HCT116 (cell line): ENCODE results near the gene MALRD1. TPM values are rescaled to one million over a fixed set of nuclear protein-coding genes. Genes with fewer than 3 reads are reported as not detected.

ENCODE experiments used
- ATAC-seq: fragments of 200-7000 bp; cut with Tn5 transposase; 2 replicates; pipeline ENCODE4 v1.9.1; 2020; ENCODE audit warnings: mild to moderate bottlenecking, moderate library complexity
- BruUV-seq: library from RNA; stranded (reverse); fragments of 400-500 nt; replicated peaks from 2 replicates; lab custom pipeline; 2021; lab: Mats Ljungman, UMichigan
- CTCF ChIA-PET: fragments of 300-600 bp; sonication (Branson Sonifier 250); formaldehyde crosslinking; loops from one replicate; lab custom pipeline; 2021; ENCODE audit warnings: antibody characterized with exemption; lab: Charles Lee
- POLR2A ChIA-PET: fragments of 300-600, 350-600 bp; sonication (Branson Sonifier 250); formaldehyde crosslinking; loops from one replicate; lab custom pipeline; 2021; ENCODE audit warnings: antibody characterized with exemption; lab: Charles Lee
- RAD21 ChIA-PET, 2 experiments: fragments of 300-600 bp; sonication (Branson Sonifier 250); formaldehyde crosslinking; loops; one replicate each; lab custom pipeline; 2023; ENCODE audit warnings: low total read pairs in 2 of 2; ENCODE audit not compliant: uncharacterized antibody in 2 of 2, unreplicated experiment in 2 of 2, low non-redundant PET in 1 of 2; lab: Charles Lee
- DNase-seq: peaks from one replicate; pipeline ENCODE4 v3.0.0-alpha.2; 2010; ENCODE audit warnings: low read depth, low spot score
- H2AFZ ChIP-seq: fragments of 200-600 bp; shearing (Covaris generic), sonication (generic); 2 replicates; pipeline ENCODE4 v1.6.1; 2017; ENCODE audit warnings: low read depth, mixed run types, mixed read lengths, antibody characterized with exemption, low read length; ENCODE audit not compliant: poor library complexity, severe bottlenecking
- H3K27ac ChIP-seq: 2 replicates; pipeline ENCODE4 v1.5.1; 2012; ENCODE audit warnings: low read depth, low read length
- H3K27me3 ChIP-seq: fragments of 200-600 bp; sonication (generic); 2 replicates; pipeline ENCODE4 v1.6.1; 2016; ENCODE audit warnings: mixed run types, low read length, mixed read lengths; ENCODE audit not compliant: insufficient read depth
- H3K36me3 ChIP-seq, 2 experiments: fragments of 200-500 bp in 1 of 2; fragments of 200-600 bp in 1 of 2; sonication (Bioruptor generic) in 1 of 2; sonication (generic) in 1 of 2; 2 replicates each; pipeline versions ENCODE4 v1.5.1 to v1.6.1; 2014 to 2016; ENCODE audit warnings: low read length in 2 of 2, inconsistent platforms in 1 of 2, mixed read lengths in 1 of 2, mixed run types in 1 of 2; ENCODE audit not compliant: insufficient read depth in 2 of 2, control insufficient read depth in 1 of 2
- H3K4me1 ChIP-seq, 2 experiments: fragments of 200-600 bp in 1 of 2; sonication (generic) in 1 of 2; 2 replicates each; pipeline versions ENCODE4 v1.5.1 to v1.6.1; 2012 to 2017; ENCODE audit warnings: low read length in 2 of 2, inconsistent platforms in 1 of 2, mild to moderate bottlenecking in 1 of 2, mixed read lengths in 1 of 2, mixed run types in 1 of 2, moderate library complexity in 1 of 2; ENCODE audit not compliant: insufficient read depth in 2 of 2, control insufficient read depth in 1 of 2
- H3K4me2 ChIP-seq: fragments of 200-600 bp; sonication (generic); 2 replicates; pipeline ENCODE4 v1.6.1; 2017; ENCODE audit warnings: mixed run types, low read length, mixed read lengths
- H3K4me3 ChIP-seq, 2 experiments: fragments of 200-600 bp in 1 of 2; sonication (generic) in 1 of 2; replicated peaks in 1 of 2; 2 replicates each; pipeline ENCODE4 v1.5.1; 2011 to 2016; ENCODE audit warnings: low read length in 2 of 2, control low read depth in 1 of 2, low read depth in 1 of 2, mild to moderate bottlenecking in 1 of 2, mixed read lengths in 1 of 2, mixed run types in 1 of 2
- H3K79me2 ChIP-seq: fragments of 200-600 bp; sonication (generic); 2 replicates; pipeline ENCODE4 v1.6.1; 2017; ENCODE audit warnings: mild to moderate bottlenecking, mixed run types, low read length, moderate library complexity, mixed read lengths; ENCODE audit not compliant: insufficient read depth
- H3K9ac ChIP-seq: fragments of 200-600 bp; sonication (generic); 2 replicates; pipeline ENCODE4 v1.6.1; 2016; ENCODE audit warnings: low read length, mixed read lengths
- H3K9me2 ChIP-seq: fragments of 200-600 bp; sonication (generic), shearing (Covaris generic); 2 replicates; pipeline ENCODE4 v1.6.1; 2017; ENCODE audit warnings: mixed run types, mild to moderate bottlenecking, moderate library complexity; ENCODE audit not compliant: insufficient read depth
- H3K9me3 ChIP-seq, 2 experiments: fragments of 200-500 bp in 1 of 2; fragments of 200-600 bp in 1 of 2; sonication (Bioruptor generic) in 1 of 2; sonication (generic) in 1 of 2; 2 replicates each; pipeline ENCODE4 v1.6.1; 2014 to 2017; ENCODE audit warnings: low read length in 2 of 2, mixed read lengths in 2 of 2, inconsistent platforms in 1 of 2, low read depth in 1 of 2, mild to moderate bottlenecking in 1 of 2, mixed run types in 1 of 2, moderate library complexity in 1 of 2; ENCODE audit not compliant: control insufficient read depth in 1 of 2, insufficient read depth in 1 of 2
- H4K20me1 ChIP-seq: fragments of 200-600 bp; sonication (generic), shearing (Covaris generic); 2 replicates; pipeline ENCODE4 v1.6.1; 2017; ENCODE audit warnings: mixed run types, mild to moderate bottlenecking, moderate library complexity; ENCODE audit not compliant: insufficient read depth
- ATF3 ChIP-seq: IDR thresholded peaks from 2 replicates; pipeline ENCODE4 v1.6.1; 2012
- EGR1 ChIP-seq: IDR thresholded peaks from 2 replicates; pipeline ENCODE4 v1.6.1; 2012; ENCODE audit warnings: low read depth
- EZH2 ChIP-seq: fragments of 200-600 bp; sonication (generic); IDR thresholded peaks from 2 replicates; pipeline ENCODE4 v1.6.1; 2017; ENCODE audit warnings: antibody characterized with exemption, mixed run types
- EZH2phosphoT487 ChIP-seq: fragments of 200-600 bp; IDR thresholded peaks from 2 replicates; pipeline ENCODE4 v1.6.1; 2018; ENCODE audit warnings: antibody characterized with exemption, borderline replicate concordance
- FOSL1 ChIP-seq: IDR thresholded peaks from 2 replicates; pipeline ENCODE4 v1.6.1; 2012; ENCODE audit warnings: low read depth
- JUND ChIP-seq: IDR thresholded peaks from 2 replicates; pipeline ENCODE4 v1.6.1; 2012
- MAX ChIP-seq: IDR thresholded peaks from 2 replicates; pipeline ENCODE4 v1.6.1; 2012
- POLR2AphosphoS5 ChIP-seq: IDR thresholded peaks from 2 replicates; pipeline ENCODE4 v1.6.1; 2011; ENCODE audit warnings: mild to moderate bottlenecking, low read depth, low read length, moderate library complexity
- REST ChIP-seq: IDR thresholded peaks from 2 replicates; pipeline ENCODE4 v1.6.1; 2012; ENCODE audit warnings: low read depth
- SP1 ChIP-seq: IDR thresholded peaks from 2 replicates; pipeline ENCODE4 v1.6.1; 2012; ENCODE audit warnings: low read depth
- YY1 ChIP-seq: IDR thresholded peaks from 2 replicates; pipeline ENCODE4 v1.6.1; 2011; ENCODE audit warnings: low read length, low read depth, moderate library complexity, mild to moderate bottlenecking; ENCODE audit not compliant: insufficient replicate concordance; ENCODE audit errors: extremely low read depth
- ZBTB33 ChIP-seq: IDR thresholded peaks from 2 replicates; pipeline ENCODE4 v1.6.1; 2011; ENCODE audit warnings: mild to moderate bottlenecking, low read length, moderate library complexity; ENCODE audit not compliant: insufficient replicate concordance; ENCODE audit errors: extremely low read depth
- ZNF274 ChIP-seq: fragments of 200-500 bp; sonication (Bioruptor generic); IDR thresholded peaks from 2 replicates; pipeline ENCODE4 v1.6.1; 2014; ENCODE audit warnings: mild to moderate bottlenecking, low read depth, low read length, inconsistent platforms
- intact Hi-C: fragments of 100-400 bp; cut with micrococcal nuclease; formaldehyde crosslinking; loops from 2 replicates; pipeline ENCODE4 v1.10.0; 2022
- total RNA-seq: library from RNA; stranded (reverse); gene quantifications from one replicate; pipeline ENCODE4 v1.2.1, GENCODE V29; 2021; ENCODE audit not compliant: unreplicated experiment

MALRD1 gene
- total RNA-seq, 1 experiment from 2014 or later: not detected

- Histone ChIP-seq H3K4me1 (no peaks in the 10 kb centered on the region), H3K27me3 (no peaks in the 10 kb centered on the region), H4K20me1 (no peaks in the 10 kb centered on the region), H3K36me3 (no peaks in the 10 kb centered on the region), H2AFZ (no peak overlapping the region), H3K9me2 (no peaks in the 10 kb centered on the region), H3K4me3 (no peak overlapping the region), H3K79me2 (no peaks in the 10 kb centered on the region), H3K4me2 (no peak overlapping the region), H3K27ac (no peak overlapping the region), H3K9me3 (peaks cover 5 to 20% of the 10 kb centered on the region in 2 experiments; a peak in 2 of 4 replicates), H3K9ac (no peak overlapping the region)
- ChIA-PET CTCF (no interaction called here), POLR2A (no interaction called here), RAD21 (no interaction called here)
- no TSS peak for BruUV-seq
- DNase-seq (no peak), ATAC-seq (no peak)
- no peak for TF ChIP-seq JUND
- TF ChIP-seq ZBTB33: no peak
- TF ChIP-seq SP1: no peak
- no peak for TF ChIP-seq FOSL1
- no peak for TF ChIP-seq MAX
- TF ChIP-seq EZH2: no peak
- no peak for TF ChIP-seq POLR2AphosphoS5
- no peak for TF ChIP-seq ZNF274
- intact Hi-C loops: no loop called here
These were observed 373.1 kb downstream of the MALRD1 start for GRCh38 chr10:19421674-19422073.

GRCh38 chr10:19426034-19426433 is 377.4 kb downstream of the MALRD1 start:
- no peak for TF ChIP-seq REST
- TF ChIP-seq EZH2: no peak
- TF ChIP-seq SP1: no peak
- no peak for TF ChIP-seq ATF3
- TF ChIP-seq EGR1: no peak
- TF ChIP-seq EZH2phosphoT487: no peak
- TF ChIP-seq YY1: no peak
- Histone ChIP-seq H3K79me2 (no peaks in the 10 kb centered on the region), H3K4me3 (no peak overlapping the region), H2AFZ (no peak overlapping the region), H3K27me3 (no peaks in the 10 kb centered on the region), H3K9ac (no peak overlapping the region), H3K27ac (no peak overlapping the region), H3K4me2 (no peak overlapping the region), H3K36me3 (no peaks in the 10 kb centered on the region), H3K9me2 (no peaks in the 10 kb centered on the region), H4K20me1 (no peaks in the 10 kb centered on the region), H3K4me1 (no peaks in the 10 kb centered on the region), H3K9me3 (peaks cover 5 to 8% of the 10 kb centered on the region in 2 experiments; a peak in 2 of 4 replicates)
- no TSS peak for BruUV-seq
- RAD21 ChIA-PET: no interaction called here
- intact Hi-C loops: no loop called here
- ATAC-seq: no peak
- CTCF ChIA-PET: no interaction called here
- no peak for DNase-seq
- POLR2A ChIA-PET: no interaction called here
